Loucy (cell line): ENCODE data around the gene IL24.

Experiments used
- CTCF ChIP-seq: fragments of 200-600 bp; sonication (generic); conservative IDR thresholded peaks from 2 replicates; pipeline ENCODE4 v1.5.1; 2014; ENCODE audit warnings: mild to moderate bottlenecking, antibody characterized with exemption, low read length
- EZH2phosphoT487 ChIP-seq: fragments of 200-600 bp; IDR thresholded peaks from 2 replicates; pipeline ENCODE4 v1.6.1; 2018; ENCODE audit warnings: antibody characterized with exemption, mild to moderate bottlenecking, moderate library complexity, borderline replicate concordance

GRCh38 chr1:206882555-206882954 lies 14.7 kb upstream of the IL24 start:
- TF ChIP-seq CTCF (peak; percentile 48), EZH2phosphoT487 (no peak)
